NOMO-1 treated with DMSO at 0.1 percent for 48 hours (cell line): ENCODE measurements around the gene CELA2A.
"Not testable (repeated sequence)": the region's sequence is repeated elsewhere in the genome, so short reads cannot be mapped to it uniquely, and the experiment has no call there.

Source experiments
- DNase-seq: peaks from one replicate; lab custom pipeline; 2025; ENCODE audit not compliant: unreplicated experiment; lab: John Stamatoyannopoulos, UW

The CELA2A gene

DNA sequence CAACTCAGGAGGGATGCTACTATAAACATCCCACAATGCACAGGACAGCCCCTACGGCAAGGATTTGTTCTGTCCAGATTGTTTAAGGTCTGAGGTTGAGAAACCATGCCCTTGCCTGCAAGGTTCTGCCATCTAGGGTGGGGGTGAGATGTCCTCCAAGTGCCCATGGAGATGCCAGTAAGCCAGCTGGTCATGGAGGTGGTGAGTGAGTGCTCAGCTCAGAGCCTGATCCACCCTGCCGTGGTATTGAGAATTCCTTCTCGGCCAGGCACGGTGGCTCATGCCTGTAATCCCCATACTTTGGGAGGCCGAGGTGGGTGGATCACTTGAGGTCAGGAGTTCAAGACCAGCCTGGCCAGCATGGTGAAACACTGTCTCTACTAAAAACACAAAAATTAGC is 31.6 kb upstream of the CELA2A start:
- DNase-seq, result no peak

DNA sequence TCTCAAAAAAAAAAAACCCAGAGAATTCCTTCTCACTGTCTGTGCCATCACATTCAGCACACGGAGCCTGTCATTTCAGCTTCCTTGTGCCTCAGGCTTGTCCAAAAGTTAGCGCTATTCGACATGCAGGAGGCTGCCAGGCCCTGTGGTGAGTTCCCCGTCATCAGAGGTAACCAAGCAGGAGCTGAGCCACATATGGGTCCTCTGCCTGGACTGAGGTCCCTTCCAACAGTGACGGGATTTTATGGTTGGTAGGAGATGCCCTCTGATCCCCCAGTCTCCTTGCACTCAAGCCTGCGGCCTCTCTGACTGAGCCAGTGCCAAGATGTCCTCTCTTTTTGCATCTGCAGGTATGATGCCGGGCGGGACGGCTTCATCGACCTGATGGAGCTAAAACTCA is 31.0 kb upstream of the CELA2A start:
- no peak for DNase-seq

DNA sequence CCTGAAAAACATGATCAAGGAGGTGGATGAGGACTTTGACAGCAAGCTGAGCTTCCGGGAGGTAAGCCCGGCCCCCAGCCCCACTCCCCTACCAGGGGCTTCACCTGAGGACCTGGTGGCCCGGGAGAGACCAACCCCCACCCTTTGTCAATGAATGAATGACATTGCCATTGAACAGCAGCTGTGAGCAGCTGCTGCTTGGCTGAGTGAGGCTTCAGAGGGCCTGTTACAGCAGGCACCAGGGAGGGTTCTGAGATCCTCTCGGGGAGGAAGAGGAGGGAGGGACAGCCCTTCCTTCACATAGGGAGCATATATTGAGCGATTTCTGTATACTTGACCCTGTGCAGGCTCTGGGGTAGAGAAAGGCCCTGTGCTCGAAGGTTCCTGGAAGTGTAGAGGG is 30.6 kb upstream of the CELA2A start:
- DNase-seq, result no peak

DNA sequence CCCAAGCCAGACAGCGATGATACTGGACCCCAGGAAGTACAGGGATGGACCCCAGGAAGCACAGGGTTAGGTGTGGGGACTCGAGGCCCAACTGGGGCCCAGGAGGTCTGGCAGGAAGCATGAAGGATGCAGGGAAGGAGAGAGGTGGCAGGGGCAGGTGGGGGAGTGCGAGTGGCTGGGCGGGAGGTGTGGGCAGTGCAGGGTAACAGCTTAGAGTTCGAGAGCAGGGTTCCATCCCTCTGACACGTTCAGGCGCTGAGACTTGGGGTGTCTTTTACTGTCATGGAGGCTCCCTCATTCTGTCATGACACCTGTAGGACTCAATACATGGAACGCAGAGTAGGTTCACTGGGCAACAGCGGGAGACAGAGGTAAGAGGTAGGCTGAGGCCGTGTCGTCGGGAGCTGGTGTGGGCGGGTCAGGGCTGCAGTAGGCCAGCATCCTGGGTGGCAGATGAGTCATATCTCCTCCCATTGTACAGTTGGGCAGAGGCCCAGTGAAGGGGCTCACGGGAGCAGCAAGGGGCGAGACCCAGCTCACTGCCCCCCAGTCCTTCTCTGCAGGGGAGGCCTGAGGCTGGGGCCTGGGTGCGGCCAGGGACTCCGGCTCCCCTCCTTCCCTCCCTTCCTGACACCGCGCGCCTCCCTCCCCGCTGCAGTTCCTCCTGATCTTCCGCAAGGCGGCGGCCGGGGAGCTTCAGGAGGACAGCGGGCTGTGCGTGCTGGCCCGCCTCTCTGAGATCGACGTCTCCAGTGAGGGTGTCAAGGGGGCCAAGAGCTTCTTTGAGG is 29.8 kb upstream of the CELA2A start:
- no peak for DNase-seq

DNA sequence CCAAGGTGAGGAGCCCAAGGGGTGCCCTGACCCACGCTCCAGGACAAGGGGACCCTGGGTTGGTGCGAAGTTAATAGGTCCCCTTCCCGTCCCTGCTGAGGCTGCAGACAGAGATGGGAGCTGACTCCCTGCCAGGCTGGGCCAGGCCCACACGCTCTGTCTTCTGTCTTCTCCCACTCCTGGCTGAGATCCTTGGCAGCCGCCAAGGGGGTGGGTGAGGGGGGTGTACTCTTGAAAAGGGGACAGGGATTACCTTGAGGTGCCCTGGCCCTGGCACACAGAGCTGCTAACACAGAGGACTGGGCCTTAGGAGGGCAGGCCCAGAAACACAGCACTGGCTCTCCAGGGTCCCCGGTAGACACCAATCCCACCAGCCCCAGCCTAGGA is 29.3 kb upstream of the CELA2A start:
- DNase-seq, result no peak

DNA sequence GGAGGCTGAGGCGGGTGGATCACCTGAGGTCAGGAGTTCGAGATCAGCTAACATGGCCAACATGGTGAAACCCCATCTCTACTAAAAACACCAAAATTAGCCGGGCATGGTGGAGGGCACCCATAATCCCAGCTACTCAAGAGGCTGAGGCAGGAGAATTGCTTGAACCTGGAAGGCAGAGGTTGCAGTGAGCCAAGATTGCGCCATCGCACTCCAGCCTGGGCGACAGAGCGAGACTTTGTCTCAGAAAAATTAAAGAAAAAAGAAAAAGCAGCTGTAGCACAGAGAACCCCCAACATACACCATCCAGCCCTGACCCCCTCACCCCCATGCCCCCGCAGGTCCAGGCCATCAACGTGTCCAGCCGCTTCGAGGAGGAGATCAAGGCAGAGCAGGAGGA is 28.3 kb upstream of the CELA2A start:
- not testable (repeated sequence) for DNase-seq

DNA sequence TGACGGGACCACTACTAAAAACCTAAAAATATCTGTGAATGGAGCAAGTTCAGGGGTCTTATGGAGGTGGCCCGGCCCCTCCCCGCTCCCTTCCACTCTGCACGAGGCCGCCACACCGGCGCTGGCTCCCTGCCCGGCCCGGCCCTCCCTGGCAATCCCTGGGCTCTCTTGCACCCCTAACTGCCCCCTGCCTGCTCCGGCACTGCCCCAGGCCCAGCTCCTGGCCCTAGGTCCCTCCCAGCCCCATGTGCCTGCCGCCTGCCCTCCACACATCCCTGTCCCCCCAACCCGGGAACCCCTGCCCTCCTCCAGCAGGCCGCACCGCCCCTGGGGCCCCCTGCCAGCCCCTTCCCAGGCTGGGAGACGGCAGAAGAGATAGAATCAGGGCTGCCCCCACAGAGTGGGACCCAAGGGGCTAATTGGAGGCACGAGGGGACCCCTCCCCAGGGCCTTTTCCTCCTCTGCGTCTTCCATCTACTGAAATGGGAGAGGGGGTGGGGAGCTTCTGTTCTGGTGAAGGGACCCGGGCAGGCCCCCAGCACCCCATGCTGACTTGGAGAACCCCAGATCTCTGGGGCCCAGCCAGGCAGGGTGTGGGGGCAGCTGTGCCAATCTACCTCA is 27.6 kb upstream of the CELA2A start:
- DNase-seq, result no peak

DNA sequence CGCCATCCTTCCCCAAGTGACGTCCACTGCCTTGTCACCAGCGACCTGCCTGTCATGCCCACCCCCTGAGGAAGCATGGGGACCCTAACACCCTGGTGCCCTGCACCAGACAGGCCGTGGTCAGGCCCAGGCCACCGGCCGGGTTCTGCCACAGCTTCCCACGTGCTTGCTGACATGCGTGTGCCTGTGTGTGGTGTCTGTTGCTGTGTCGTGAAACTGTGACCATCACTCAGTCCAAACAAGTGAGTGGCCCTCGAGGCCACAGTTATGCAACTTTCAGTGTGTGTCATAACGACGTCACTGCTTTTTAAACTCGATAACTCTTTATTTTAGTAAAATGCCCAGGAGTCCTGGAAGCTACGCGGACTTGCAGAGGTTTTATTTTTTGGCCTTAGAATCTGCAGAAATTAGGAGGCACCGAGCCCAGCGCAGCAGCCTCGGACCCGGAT is 26.8 kb upstream of the CELA2A start:
- DNase-seq, result no peak

DNA sequence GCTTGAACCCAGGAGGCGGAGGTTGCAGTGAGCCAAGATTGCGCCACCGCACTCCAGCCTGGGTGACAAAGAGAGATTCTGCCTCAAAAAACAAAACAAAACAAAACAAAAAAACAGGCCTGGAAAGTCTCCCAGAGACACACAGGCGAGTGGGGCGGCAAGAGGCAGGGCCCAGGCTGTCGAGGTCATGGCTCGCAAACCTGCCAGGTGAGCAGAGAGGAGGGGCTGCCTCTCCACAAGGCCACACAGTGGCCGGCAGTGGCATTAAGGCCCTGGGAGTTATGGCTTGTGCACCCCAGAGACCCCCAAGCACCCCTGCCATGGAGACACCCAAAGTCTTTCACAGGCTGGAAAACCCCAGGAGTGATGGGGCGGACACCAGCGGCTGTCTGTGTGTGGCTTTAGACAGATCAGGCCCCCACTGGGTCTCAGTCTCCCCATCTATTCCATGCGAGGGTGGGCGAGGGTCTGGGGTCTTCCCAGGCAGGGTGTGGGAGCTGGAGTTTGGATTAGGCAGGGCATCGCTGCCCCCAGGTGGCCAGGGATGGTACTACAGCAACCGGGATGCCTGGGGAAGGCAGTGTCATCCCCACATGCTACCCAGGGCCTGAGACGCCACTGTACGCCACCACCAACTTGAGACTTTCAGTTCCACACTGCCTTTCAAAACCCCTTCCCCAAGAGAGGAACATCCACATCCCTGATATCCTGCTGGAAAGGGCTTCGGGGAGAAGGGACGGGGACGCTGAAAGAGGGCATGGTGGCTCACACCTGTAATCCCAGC is 25.6 kb upstream of the CELA2A start:
- DNase-seq, result peak; percentile 8

DNA sequence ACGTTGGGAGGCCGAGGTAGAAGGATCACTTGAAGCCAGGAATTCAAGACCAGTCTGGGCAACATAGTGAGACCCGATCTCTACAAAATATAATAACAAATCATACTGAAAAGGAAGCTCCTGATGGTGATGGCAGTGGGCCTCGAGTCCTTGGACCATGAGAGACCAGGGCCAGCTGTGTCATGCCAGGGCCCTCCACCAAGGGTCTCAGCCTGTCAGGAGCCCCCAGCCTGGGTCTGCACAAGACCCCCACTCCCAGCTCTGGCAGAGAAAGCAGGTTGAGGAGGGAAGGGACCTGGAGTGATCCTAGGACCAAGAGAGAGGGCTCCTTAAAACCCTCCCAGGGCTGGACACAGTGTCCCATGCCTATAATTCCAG is 25.0 kb upstream of the CELA2A start:
- DNase-seq, result no peak

DNA sequence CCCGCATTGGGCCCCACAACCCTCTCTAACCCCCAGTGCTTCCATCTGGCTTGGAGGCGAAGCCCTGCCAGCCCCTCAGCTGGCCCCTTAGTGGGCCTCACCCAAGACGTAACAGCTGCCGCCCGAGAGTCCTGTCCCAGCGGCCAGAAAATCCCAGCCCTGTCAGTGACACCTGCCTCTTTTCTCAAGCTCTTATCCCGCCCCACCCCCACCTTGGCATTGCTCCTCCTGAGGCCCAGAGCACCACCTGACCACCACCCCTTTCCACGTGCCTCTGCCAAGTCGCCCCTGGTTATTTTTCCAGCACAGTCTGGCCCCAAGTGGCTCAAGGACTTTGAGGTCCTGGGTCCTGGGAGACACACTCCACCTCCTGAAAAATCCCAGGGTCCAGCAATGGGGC is 24.2 kb upstream of the CELA2A start:
- DNase-seq, result no peak

DNA sequence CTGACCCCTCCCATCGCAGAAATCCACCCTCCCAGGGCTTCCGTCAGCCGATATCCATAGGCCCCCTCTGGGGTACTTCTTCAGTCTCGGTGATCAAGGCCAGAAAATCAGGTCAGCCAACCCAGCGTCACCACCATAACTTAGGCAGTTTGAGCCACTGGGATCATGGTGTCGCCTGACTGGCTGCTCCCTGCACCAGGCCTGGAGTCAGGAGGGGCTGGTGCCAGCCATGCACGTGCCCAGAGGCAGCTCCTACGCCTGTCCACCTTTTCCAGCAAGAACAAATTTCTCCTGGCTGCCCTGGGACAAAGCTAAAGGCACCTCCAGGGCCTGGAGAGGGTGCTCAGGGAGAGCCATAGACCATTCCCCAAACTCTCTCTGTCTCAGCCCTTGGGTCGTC is 23.1 kb upstream of the CELA2A start:
- no peak for DNase-seq

DNA sequence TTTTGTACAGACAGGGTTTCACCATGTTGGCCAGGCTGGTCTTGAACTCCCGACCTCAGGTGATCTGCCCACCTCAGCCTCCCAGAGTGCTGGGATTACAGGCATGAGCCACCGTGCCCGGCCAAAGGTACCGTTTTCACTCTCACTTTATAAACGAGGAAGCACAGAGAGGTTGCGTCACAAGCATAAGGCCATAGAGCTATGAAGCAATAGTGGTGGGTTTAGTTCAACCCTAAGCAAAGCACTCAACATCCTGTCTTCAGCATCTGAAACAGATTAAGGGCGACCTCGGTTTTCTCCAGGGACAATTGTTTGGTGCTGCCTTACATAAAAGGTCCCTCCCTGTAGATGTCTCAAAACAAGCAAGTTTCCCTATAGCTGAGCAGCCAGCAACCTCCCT is 21.8 kb upstream of the CELA2A start:
- DNase-seq, result peak; percentile 92

DNA sequence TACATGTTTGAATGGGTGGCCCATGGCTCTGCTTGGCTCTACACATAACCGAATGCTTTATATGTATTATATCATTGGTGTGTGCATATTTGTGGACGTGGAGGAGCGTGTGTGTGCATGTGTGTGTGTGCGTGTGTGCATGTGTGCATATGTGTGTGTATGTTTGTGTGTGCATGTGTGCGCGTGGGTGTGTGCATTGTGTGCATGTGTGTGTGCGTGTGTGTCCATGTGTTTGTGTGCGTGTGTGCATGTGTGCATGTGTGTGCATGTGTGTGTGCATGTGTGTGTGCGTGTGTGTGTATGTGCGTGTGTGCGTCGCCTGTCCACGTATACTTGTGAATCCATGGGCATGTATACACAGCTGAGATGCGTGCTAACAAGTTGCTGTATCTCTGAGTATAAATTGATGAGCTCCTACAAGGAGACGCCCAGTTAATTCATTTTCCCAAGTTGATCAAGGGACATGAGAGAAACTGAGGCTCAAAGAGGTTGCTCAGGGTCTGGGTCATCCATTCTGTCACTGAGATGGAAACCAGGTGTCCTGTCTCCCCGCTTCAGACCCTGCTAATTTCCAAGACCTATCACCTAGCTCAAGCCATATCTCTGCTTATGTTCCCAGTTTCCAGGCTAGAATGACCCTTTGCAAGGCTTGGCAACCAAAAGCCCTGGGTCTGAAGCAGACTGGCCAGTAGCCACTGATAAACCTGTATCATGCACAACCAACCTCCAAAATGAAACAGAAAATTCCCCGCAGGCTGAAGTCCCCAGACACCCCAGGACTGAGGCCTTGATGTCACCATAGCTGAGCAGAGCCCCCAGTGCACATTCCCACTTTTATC is 21.1 kb upstream of the CELA2A start:
- no peak for DNase-seq

DNA sequence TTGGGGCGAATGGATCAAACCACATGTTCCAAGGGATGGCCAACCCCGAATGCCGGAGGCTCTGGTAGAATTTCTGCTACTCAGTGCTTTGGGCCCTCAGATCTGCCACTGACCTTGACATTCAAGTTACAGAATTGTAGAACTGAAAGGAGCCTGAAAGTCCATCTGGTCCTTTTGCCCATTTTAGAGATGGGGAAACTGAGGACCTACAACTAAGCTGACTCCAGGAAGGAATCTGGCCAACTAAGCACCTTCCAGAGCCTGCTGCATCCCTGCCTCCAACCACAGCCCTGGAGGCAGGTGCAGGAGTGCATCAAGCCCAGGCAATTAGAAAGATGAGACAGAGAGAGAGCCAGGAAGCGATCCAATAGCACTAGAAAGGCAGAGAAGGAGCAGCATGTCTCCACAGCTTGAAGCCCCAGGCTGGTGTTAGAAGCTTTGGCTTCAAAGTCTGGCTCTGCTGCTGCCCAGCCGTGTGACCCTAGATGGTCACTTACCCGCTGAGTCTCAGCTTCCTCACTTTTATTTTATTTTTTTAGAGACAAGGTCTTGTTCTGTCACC is 19.6 kb upstream of the CELA2A start:
- DNase-seq, result no peak

DNA sequence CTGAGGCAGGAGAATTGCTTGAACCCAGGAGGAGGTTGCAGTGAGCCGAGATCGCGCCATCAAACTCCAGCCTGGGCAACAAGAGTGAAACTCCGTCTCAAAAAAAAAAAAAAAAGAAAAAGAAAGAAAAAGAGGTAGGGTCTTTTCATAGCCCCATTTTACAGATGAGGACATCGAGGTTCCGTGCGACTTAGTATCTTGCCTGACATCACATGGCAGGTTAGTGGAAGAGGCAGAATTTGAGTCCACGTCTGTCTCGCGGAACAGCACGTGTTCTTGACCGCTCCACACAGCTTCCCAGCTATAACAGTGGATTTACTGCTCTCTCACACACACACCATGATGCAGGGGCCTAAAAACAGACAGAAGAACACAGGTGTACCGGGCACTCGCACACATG is 17.2 kb upstream of the CELA2A start:
- DNase-seq, result no peak

DNA sequence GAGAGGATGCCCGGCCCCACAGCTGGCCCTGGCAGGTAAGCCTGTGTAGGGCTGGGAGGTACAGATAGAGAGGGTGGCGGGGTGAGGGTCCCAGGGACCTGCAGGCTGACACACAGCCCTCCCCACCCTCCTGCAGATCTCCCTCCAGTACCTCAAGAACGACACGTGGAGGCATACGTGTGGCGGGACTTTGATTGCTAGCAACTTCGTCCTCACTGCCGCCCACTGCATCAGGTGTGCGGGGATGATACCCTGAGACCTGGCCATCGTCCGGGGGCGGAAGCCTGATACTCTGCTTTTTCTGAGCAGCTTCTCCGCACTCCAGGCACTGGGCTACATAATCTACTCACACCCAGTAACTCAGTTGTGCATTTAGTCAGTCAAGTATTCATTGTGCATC is 16.2 kb upstream of the CELA2A start:
- no peak for DNase-seq

DNA sequence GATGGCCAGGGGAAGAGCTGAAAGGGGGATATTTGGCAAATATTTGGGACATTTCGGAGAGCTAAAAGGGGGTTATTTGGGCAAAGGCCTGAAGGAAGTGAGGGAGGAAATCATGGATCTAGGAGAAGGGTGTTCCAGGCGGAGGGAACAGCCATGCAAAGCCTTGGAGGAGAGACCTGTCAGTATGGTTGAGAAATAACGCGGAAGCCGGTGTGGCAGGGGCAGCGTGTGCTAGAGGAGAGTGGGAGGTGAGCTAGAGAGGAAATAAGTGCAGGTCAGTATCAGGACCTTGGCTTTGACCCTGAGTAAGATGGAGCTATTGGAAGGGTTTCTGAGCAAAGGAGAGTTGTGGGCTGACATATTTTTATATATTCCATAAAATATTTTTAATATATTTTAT is 15.3 kb upstream of the CELA2A start:
- no peak for DNase-seq

DNA sequence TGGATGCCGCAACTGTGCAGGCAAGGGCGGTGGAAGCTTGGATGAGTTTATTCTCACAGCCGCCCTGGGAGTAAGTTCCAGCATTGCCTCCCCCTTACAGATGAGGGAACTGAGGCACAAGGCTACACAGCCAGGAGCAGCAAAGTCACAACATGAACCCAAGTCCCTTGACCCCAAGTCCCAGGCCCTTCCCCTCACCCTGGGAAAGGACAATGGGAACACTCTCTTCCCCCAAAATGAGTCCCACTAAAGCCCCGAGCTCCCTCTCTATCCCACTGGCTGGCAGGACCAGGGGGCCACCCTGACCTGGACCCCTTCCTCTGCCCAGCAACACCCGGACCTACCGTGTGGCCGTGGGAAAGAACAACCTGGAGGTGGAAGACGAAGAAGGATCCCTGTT is 14.4 kb upstream of the CELA2A start:
- no peak for DNase-seq

DNA sequence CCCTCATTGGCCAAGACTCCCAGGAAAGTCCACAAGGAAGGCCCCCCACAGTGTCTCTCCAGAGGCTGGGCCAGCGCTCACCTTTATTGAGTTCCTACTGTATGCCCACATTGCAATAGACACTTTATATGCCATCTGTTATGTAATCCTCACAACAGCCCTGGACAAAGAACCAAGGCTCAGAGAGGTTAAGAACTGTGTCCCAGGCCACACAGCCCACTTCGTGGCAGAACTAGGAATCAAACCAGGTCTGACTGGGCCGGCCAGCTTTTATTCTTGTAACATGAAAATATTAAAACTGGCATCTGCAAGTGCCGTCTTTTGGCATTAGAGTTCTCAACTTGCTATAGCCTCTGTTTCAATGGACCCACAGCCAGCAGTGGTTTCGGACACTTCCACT is 13.8 kb upstream of the CELA2A start:
- DNase-seq, result no peak

DNA sequence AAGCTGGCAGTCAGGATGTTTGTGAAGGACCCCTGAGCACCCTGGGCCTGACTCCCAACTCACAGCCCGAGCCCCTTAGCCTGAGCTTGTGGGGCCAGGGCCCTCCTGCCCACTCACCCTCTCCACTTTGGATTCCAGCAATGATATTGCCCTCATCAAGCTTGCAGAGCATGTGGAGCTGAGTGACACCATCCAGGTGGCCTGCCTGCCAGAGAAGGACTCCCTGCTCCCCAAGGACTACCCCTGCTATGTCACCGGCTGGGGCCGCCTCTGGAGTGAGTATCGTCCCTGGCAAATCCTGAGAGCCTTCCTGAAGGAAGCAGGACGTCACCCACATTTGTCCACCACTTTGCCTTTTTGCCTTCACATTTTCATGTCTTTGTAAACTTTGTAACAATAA is 13.3 kb upstream of the CELA2A start:
- no peak for DNase-seq
